GM20431 (cell line): Measurements from ENCODE around the gene AMD1.
"Not testable (repeated sequence)": the region's sequence is repeated elsewhere in the genome, so short reads cannot be mapped to it uniquely, and the experiment has no call there.

Experiments
- in situ Hi-C: fragments of 300-500 bp; cut with MseI, MboI; formaldehyde crosslinking; loops from one replicate; pipeline ENCODE4 v1.15.0; 2020; ENCODE audit warnings: low sequenced_read_pairs; ENCODE audit not compliant: unreplicated experiment

The AMD1 gene

GRCh38 chr6:110873981-110874879 lies at the start of gene AMD1:
Gene AMD1, plus strand, starts transcription at chr6:110874785. Its CDS starts 321 bp downstream, at chr6:110875106.
- in situ Hi-C loops: no loop called here

GRCh38 chr6:110826236-110827129 lies 48.1 kb upstream of the AMD1 start:
- in situ Hi-C loops: no loop called here

GRCh38 chr6:110828396-110828795 lies 46.2 kb upstream of the AMD1 start:
- in situ Hi-C loops: no loop called here

GRCh38 chr6:110831405-110831804 lies 43.2 kb upstream of the AMD1 start:
- in situ Hi-C loops: no loop called here

GRCh38 chr6:110833831-110834230 lies 40.8 kb upstream of the AMD1 start:
- in situ Hi-C loops: no loop called here

GRCh38 chr6:110835751-110836150 lies 38.8 kb upstream of the AMD1 start:
- in situ Hi-C loops: not testable (repeated sequence)

GRCh38 chr6:110841266-110841665 lies 33.3 kb upstream of the AMD1 start:
- in situ Hi-C loops: no loop called here

- in situ Hi-C loops: no loop called here
These were observed 24.8 kb upstream of the AMD1 start for GRCh38 chr6:110849781-110850180.

GRCh38 chr6:110852773-110853172 lies 21.8 kb upstream of the AMD1 start:
- in situ Hi-C loops: no loop called here

- in situ Hi-C loops: no loop called here
These were observed 20.7 kb upstream of the AMD1 start for GRCh38 chr6:110853754-110854477.

- in situ Hi-C loops: no loop called here
These were observed 18.3 kb upstream of the AMD1 start for GRCh38 chr6:110856296-110856695.

- in situ Hi-C loops: no loop called here
These were observed 16.6 kb upstream of the AMD1 start for GRCh38 chr6:110858016-110858415.

GRCh38 chr6:110858562-110859214 lies 15.9 kb upstream of the AMD1 start:
- in situ Hi-C loops: no loop called here

GRCh38 chr6:110859335-110859792 lies 15.2 kb upstream of the AMD1 start:
- in situ Hi-C loops: no loop called here

- in situ Hi-C loops: no loop called here
These were observed 9.8 kb upstream of the AMD1 start for GRCh38 chr6:110864824-110865223.

GRCh38 chr6:110874880-110875547 lies 429 bp downstream of the AMD1 start:
- in situ Hi-C loops: no loop called here

GRCh38 chr6:110875548-110876169 lies 1.1 kb downstream of the AMD1 start:
- in situ Hi-C loops: no loop called here

- in situ Hi-C loops: no loop called here
These were observed 1.7 kb downstream of the AMD1 start for GRCh38 chr6:110876170-110876773.
